Adrenal gland (tissue), 12 donors: Measurements from ENCODE around the gene ECT2. TPM values are rescaled to one million over a fixed set of nuclear protein-coding genes. Genes with fewer than 3 reads are reported as not detected.

Experiments used
- DNase-seq, 7 donors: peaks; one replicate each; pipeline ENCODE4 v3.0.0-alpha.2; 2019 to 2020
- H3K27ac ChIP-seq, 5 donors: fragments of 200-600 bp; sonication (generic) in 4 of 5; 1 replicate in 3 of 5; 2 replicates in 2 of 5; pipeline versions ENCODE4 v1.5.1 to v1.8.0; 2016 to 2020; ENCODE audit warnings: mild to moderate bottlenecking in 1 of 5
- H3K27me3 ChIP-seq: fragments of 200-600 bp; 2 replicates; pipeline ENCODE4 v1.8.0; 2021
- H3K36me3 ChIP-seq, 2 donors: fragments of 200-600 bp; replicated peaks in 1 of 2; 1 replicate in 1 of 2; 2 replicates in 1 of 2; pipeline versions ENCODE4 v1.5.1 to v1.8.0; 2018 to 2022
- H3K4me1 ChIP-seq, 2 donors: fragments of 200-600 bp; replicated peaks in 1 of 2; 1 replicate in 1 of 2; 2 replicates in 1 of 2; pipeline versions ENCODE4 v1.5.1 to v1.8.0; 2018 to 2021
- H3K4me3 ChIP-seq, 4 donors: fragments of 200-600 bp; sonication (generic) in 3 of 4; one replicate each; pipeline ENCODE4 v1.5.1; 2016 to 2018
- H3K9me3 ChIP-seq, 3 donors: fragments of 200-600 bp; sonication (generic) in 1 of 3; replicated peaks in 1 of 3; 1 replicate in 2 of 3; 2 replicates in 1 of 3; pipeline versions ENCODE4 v1.5.1 to v1.8.0; 2016 to 2021
- CTCF ChIP-seq, 6 experiments: fragments of 450-650 bp in 4 of 6; fragments of 200-600 bp in 2 of 6; sonication (generic) in 1 of 6; IDR thresholded peaks; 1 replicate in 5 of 6; 2 replicates in 1 of 6; pipeline versions ENCODE4 v1.5.1 to v1.8.0; 2016 to 2021; ENCODE audit warnings: antibody characterized with exemption in 6 of 6, mild to moderate bottlenecking in 2 of 6, moderate library complexity in 1 of 6
- POLR2A ChIP-seq, 2 donors: fragments of 450-650 bp; IDR thresholded peaks; one replicate each; pipeline ENCODE4 v1.6.1; 2017; ENCODE audit warnings: antibody characterized with exemption in 2 of 2, mild to moderate bottlenecking in 2 of 2, moderate library complexity in 1 of 2
- WGBS, 4 donors: extraction: QIAGEN DNeasy Blood & Tissue Kit in 2 of 4; methylation state at CpG; one replicate each; pipeline versions ENCODE4 v1.1.5 to v1.1.7; 2013 to 2017; 5-methylcytosine and 5-hydroxymethylcytosine counted together
- intact Hi-C, 2 donors: fragments of 100-400 bp; cut with DNase I; formaldehyde crosslinking; loops; one replicate each; pipeline versions ENCODE4 v1.14.1 to v1.15.0; 2022 to 2023
- polyA plus RNA-seq, 3 donors: library from polyadenylated mRNA; stranded (reverse); fragments of 200-250 nt in 2 of 3; fragments of 350-450 nt in 1 of 3; fragmentation: Illumina TruSeq in 1 of 3; extraction: RNeasy Lipid Tissue Mini Kit (QIAGEN cat#74804) in 1 of 3; gene quantifications; one replicate each; pipeline ENCODE4 v1.2.3, GENCODE V29; 2013 to 2014
- total RNA-seq, 9 donors: library from RNA; depleted of rRNA in 4 of 9; stranded (reverse); fragments of >200 nt in 4 of 9; fragments of 120-200 nt in 1 of 9; fragmentation: NEBNext Ultra II Directional in 1 of 9; extraction: Animal tissue kit (Norgen Biotek cat#: 25700) in 1 of 9; gene quantifications; one replicate each; pipeline versions ENCODE4 v1.1.0 to v1.2.4, GENCODE V29; 2013 to 2023
- donor health status: healthy with polysubstance abuse.
- donor health status: Bipolar disorder and iron deficiency.
- donor health status: DM: yes; HTN: yes; CAD: no.
- donor health status: DM: no; HTN: no; CAD: no.
- donor health status: DM: no; HTN: no; CAD: no.
- donor health status: DM: yes; HTN: yes; CAD: no.

ECT2 gene
- total and polyA plus RNA-seq, 12 donors = 1.4 to 19.7 (median 6.5) TPM

- H3K36me3 ChIP-seq = no peaks in the 10 kb centered on the region
- WGBS, 4 donors = 82 to 97% (median 95%) methylated on average over 2 of the region's 2 CpGs
- H3K27me3 ChIP-seq = no peaks in the 10 kb centered on the region
- no peak overlapping the region for H3K27ac ChIP-seq
- H3K4me1 ChIP-seq = no peaks in the 10 kb centered on the region
- TF ChIP-seq POLR2A (IDR thresholded peaks at IDR 0.05) = no peak
- no peaks in the 10 kb centered on the region for H3K9me3 ChIP-seq
- no peak overlapping the region for H3K4me3 ChIP-seq
- no peak for DNase-seq
- intact Hi-C loops = no loop called here
These were observed 21.1 kb downstream of the ECT2 start for GRCh38 chr3:172771672-172772071.

GRCh38 chr3:172776049-172776717 is 25.7 kb downstream of the ECT2 start:
- WGBS, 4 donors = 93 to 95% (median 95%) methylated on average over 5 of the region's 5 CpGs
- no peak for TF ChIP-seq POLR2A (IDR thresholded peaks at IDR 0.05)
- no peak for TF ChIP-seq CTCF (IDR thresholded peaks at IDR 0.05)
- intact Hi-C loops = no loop called here
- no peaks in the 10 kb centered on the region for H3K27me3 ChIP-seq
- no peaks in the 10 kb centered on the region for H3K4me1 ChIP-seq
- no peak overlapping the region for H3K27ac ChIP-seq
- H3K4me3 ChIP-seq = no peak overlapping the region
- no peaks in the 10 kb centered on the region for H3K9me3 ChIP-seq
- H3K36me3 ChIP-seq = no peaks in the 10 kb centered on the region
- DNase-seq = no peak

- DNase-seq = no peak
- H3K9me3 ChIP-seq = no peaks in the 10 kb centered on the region
- H3K4me3 ChIP-seq = no peak overlapping the region
- 93 to 97% (median 96%) methylated on average over 3 of the region's 3 CpGs for WGBS, 4 donors
- H3K27me3 ChIP-seq = no peaks in the 10 kb centered on the region
- H3K27ac ChIP-seq = no peak overlapping the region
- TF ChIP-seq POLR2A (IDR thresholded peaks at IDR 0.05) (no peak), CTCF (IDR thresholded peaks at IDR 0.05) (no peak)
- no peaks in the 10 kb centered on the region for H3K36me3 ChIP-seq
- no peaks in the 10 kb centered on the region for H3K4me1 ChIP-seq
- intact Hi-C loops = no loop called here
These were observed 27.4 kb downstream of the ECT2 start for GRCh38 chr3:172777901-172778300.

GRCh38 chr3:172782235-172782634 is 31.7 kb downstream of the ECT2 start:
- no peaks in the 10 kb centered on the region for H3K36me3 ChIP-seq
- intact Hi-C loops = no loop called here
- H3K27ac ChIP-seq = no peak overlapping the region
- H3K27me3 ChIP-seq = no peaks in the 10 kb centered on the region
- H3K9me3 ChIP-seq = peaks cover 0 to 6% (median 0%) of the 10 kb centered on the region in 3 donors
- DNase-seq = no peak
- no peak overlapping the region for H3K4me3 ChIP-seq
- TF ChIP-seq POLR2A (IDR thresholded peaks at IDR 0.05) = no peak
- no peak for TF ChIP-seq CTCF (IDR thresholded peaks at IDR 0.05)
- no peaks in the 10 kb centered on the region for H3K4me1 ChIP-seq
- WGBS, 4 donors = 92 to 99% (median 97%) methylated on average over 2 of the region's 2 CpGs

GRCh38 chr3:172786036-172786435 is 35.5 kb downstream of the ECT2 start:
- Histone ChIP-seq H3K36me3 (no peaks in the 10 kb centered on the region), H3K4me1 (no peaks in the 10 kb centered on the region), H3K27me3 (no peaks in the 10 kb centered on the region), H3K4me3 (no peak overlapping the region), H3K9me3 (peaks cover 0 to 6% (median 0%) of the 10 kb centered on the region in 3 donors), H3K27ac (no peak overlapping the region)
- WGBS, 4 donors = 94 to 98% (median 95%) methylated on average over 1 of the region's 1 CpG
- TF ChIP-seq POLR2A (IDR thresholded peaks at IDR 0.05) (no peak), CTCF (IDR thresholded peaks at IDR 0.05) (no peak)
- intact Hi-C loops = no loop called here
- DNase-seq = no peak
